Prostate gland (tissue), 2 donors: ENCODE data around the gene TSHZ1. TPM values are rescaled to one million over a fixed set of nuclear protein-coding genes. Genes with fewer than 3 reads are reported as not detected.

ENCODE experiments used
- DNase-seq: peaks from one replicate; pipeline ENCODE4 v3.0.0-alpha.2; 2019; ENCODE audit warnings: low spot score
- H3K27ac ChIP-seq, 2 donors: fragments of 200-600 bp; sonication (generic); 2 replicates each; pipeline ENCODE4 v1.5.1; 2017 to 2019
- H3K27me3 ChIP-seq: fragments of 200-600 bp; sonication (generic); replicated peaks from 2 replicates; pipeline ENCODE4 v1.5.1; 2019; ENCODE audit not compliant: insufficient read depth
- H3K36me3 ChIP-seq, 2 donors: fragments of 200-600 bp; sonication (generic); 1 replicate in 1 of 2; 2 replicates in 1 of 2; pipeline versions ENCODE4 v1.5.1 to v1.8.1; 2017 to 2019
- H3K4me1 ChIP-seq: fragments of 200-600 bp; sonication (generic); replicated peaks from 2 replicates; pipeline ENCODE4 v1.5.1; 2019
- H3K4me3 ChIP-seq, 2 donors: fragments of 200-600 bp; sonication (generic); 2 replicates each; pipeline ENCODE4 v1.5.1; 2017 to 2019
- H3K9me3 ChIP-seq: fragments of 200-600 bp; sonication (generic); 2 replicates; pipeline ENCODE4 v1.5.1; 2017
- CTCF ChIP-seq, 4 experiments: fragments of 200-600 bp in 2 of 4; fragments of 450-650 bp in 2 of 4; sonication (generic) in 2 of 4; IDR thresholded peaks; 1 replicate in 3 of 4; 2 replicates in 1 of 4; pipeline ENCODE4 v1.5.1; 2016 to 2019; ENCODE audit warnings: antibody characterized with exemption in 4 of 4, mild to moderate bottlenecking in 2 of 4, moderate library complexity in 2 of 4
- POLR2A ChIP-seq: fragments of 450-650 bp; IDR thresholded peaks from one replicate; pipeline ENCODE4 v1.6.1; 2016; ENCODE audit warnings: antibody characterized with exemption, mild to moderate bottlenecking
- POLR2AphosphoS5 ChIP-seq: sonication (generic); formaldehyde crosslinking; IDR thresholded peaks from one replicate; pipeline ENCODE4 v1.6.1; 2017; ENCODE audit warnings: antibody characterized with exemption
- WGBS: methylation state at CpG from one replicate; pipeline ENCODE4 v1.1.5; 2018; 5-methylcytosine and 5-hydroxymethylcytosine counted together
- intact Hi-C: fragments of 100-400 bp; cut with DNase I; formaldehyde crosslinking; loops from one replicate; pipeline ENCODE4 v1.14.2; 2022
- total RNA-seq, 2 donors: library from RNA; depleted of rRNA; stranded (reverse); fragments of >200 nt; gene quantifications; one replicate each; pipeline ENCODE4 v1.1.0, GENCODE V29; 2016

Gene TSHZ1
- total RNA-seq, 2 donors from 2014 or later: 18.2 to 48.6 TPM

- intact Hi-C loops: loop anchor here (5.0 kb wide), 1 partner anchor 49 kb away; the partner anchor contains the start of gene TSHZ1
- no peak for DNase-seq
- H3K9me3 ChIP-seq: no peaks in the 10 kb centered on the region
- H3K27ac ChIP-seq: no peak overlapping the region
- H3K4me1 ChIP-seq: no peaks in the 10 kb centered on the region
- TF ChIP-seq POLR2A (no peak), CTCF (IDR thresholded peaks at IDR 0.05) (no peak), POLR2AphosphoS5 (no peak)
- H3K27me3 ChIP-seq: no peaks in the 10 kb centered on the region
- WGBS: 85% methylated on average over 9 of the region's 9 CpGs
- no peak overlapping the region for H3K4me3 ChIP-seq
- H3K36me3 ChIP-seq: no peaks in the 10 kb centered on the region
Observed at GRCh38 chr18:75261430-75262223, 51.0 kb downstream of the TSHZ1 start.

GRCh38 chr18:75262511-75262910 is 51.9 kb downstream of the TSHZ1 start:
- Histone ChIP-seq H3K4me1 (no peaks in the 10 kb centered on the region), H3K27ac (no peak overlapping the region), H3K9me3 (no peaks in the 10 kb centered on the region), H3K36me3 (no peaks in the 10 kb centered on the region), H3K4me3 (no peak overlapping the region), H3K27me3 (no peaks in the 10 kb centered on the region)
- TF ChIP-seq CTCF (IDR thresholded peaks at IDR 0.05) (no peak), POLR2AphosphoS5 (no peak), POLR2A (no peak)
- intact Hi-C loops: loop anchor here (5.0 kb wide), 1 partner anchor 50 kb away; the partner anchor contains the start of gene TSHZ1
- no peak for DNase-seq
- 90% methylated on average over 4 of the region's 4 CpGs for WGBS

GRCh38 chr18:75264195-75264594 is 53.6 kb downstream of the TSHZ1 start:
- Histone ChIP-seq H3K36me3 (no peaks in the 10 kb centered on the region), H3K9me3 (no peaks in the 10 kb centered on the region), H3K27me3 (no peaks in the 10 kb centered on the region), H3K4me1 (no peaks in the 10 kb centered on the region), H3K4me3 (no peak overlapping the region), H3K27ac (no peak overlapping the region)
- DNase-seq: no peak
- intact Hi-C loops: loop anchor here (5.0 kb wide), 1 partner anchor 52 kb away; the partner anchor contains the start of gene TSHZ1
- WGBS: 49% methylated on average over 6 of the region's 6 CpGs
- no peak for TF ChIP-seq CTCF (IDR thresholded peaks at IDR 0.05)
- no peak for TF ChIP-seq POLR2A
- no peak for TF ChIP-seq POLR2AphosphoS5

- WGBS: 17% methylated on average over 11 of the region's 11 CpGs
- H3K9me3 ChIP-seq: no peaks in the 10 kb centered on the region
- no peaks in the 10 kb centered on the region for H3K4me1 ChIP-seq
- TF ChIP-seq CTCF (IDR thresholded peaks at IDR 0.05): no peak
- TF ChIP-seq POLR2AphosphoS5: no peak
- no peak for TF ChIP-seq POLR2A
- no peak for DNase-seq
- no peaks in the 10 kb centered on the region for H3K36me3 ChIP-seq
- no peaks in the 10 kb centered on the region for H3K27me3 ChIP-seq
- no peak overlapping the region for H3K27ac ChIP-seq
- intact Hi-C loops: loop anchor here (5.0 kb wide), 1 partner anchor 53 kb away; the partner anchor contains the start of gene TSHZ1
- H3K4me3 ChIP-seq: no peak overlapping the region
Observed at GRCh38 chr18:75264926-75265597, 54.5 kb downstream of the TSHZ1 start.
